Measurements from ENCODE around the gene ASGR1.

- TF ChIP-seq CTCF (conservative IDR thresholded peaks at IDR 0.05; ENCODE audit: low read length) = no peak
- no peak for TF ChIP-seq EZH2phosphoT487 (IDR thresholded peaks at IDR 0.05; ENCODE audit: borderline replicate concordance, low read depth, low read length)
These were observed 44.9 kb upstream of the ASGR1 start for GRCh38 chr17:7224110-7224509.

Measured in OCI-LY7 (cell line).